RWPE1 (cell line): Measurements from ENCODE around the gene DCTN2.

ENCODE experiments used
- CTCF ChIA-PET: fragments of 350-600 bp; sonication (Branson Sonifier 250); formaldehyde crosslinking; extraction: SDS; loops from one replicate; lab custom pipeline; 2021; lab: Yijun Ruan, JAX
- POLR2A ChIA-PET: fragments of 400-600 bp; formaldehyde crosslinking; extraction: SDS; loops from one replicate; lab custom pipeline; 2020; ENCODE audit warnings: antibody characterized with exemption; ENCODE audit not compliant: low non-redundant PET; lab: Yijun Ruan, JAX
- DNase-seq: peaks from one replicate; pipeline ENCODE4 v3.0.0; 2012; ENCODE audit warnings: low spot score
- H3K27ac ChIP-seq: fragments of 450-650 bp; 2 replicates; pipeline ENCODE4 v1.5.1; 2017
- CTCF ChIP-seq: fragments of 450-650 bp; conservative IDR thresholded peaks from 2 replicates; pipeline ENCODE4 v1.5.1; 2017; ENCODE audit warnings: low read depth, mild to moderate bottlenecking

DCTN2 gene

GRCh38 chr12:57541001-57541400, 6.0 kb downstream of the DCTN2 start:
- TF ChIP-seq CTCF = no peak
- ChIA-PET CTCF (interaction anchor here (1.1 kb wide), 1 partner anchor 16 kb away, joined by 3 read pairs; no protein-coding TSS in a partner anchor), POLR2A (no interaction called here)
- DNase-seq = no peak
- H3K27ac ChIP-seq = no peak overlapping the region

DNA sequence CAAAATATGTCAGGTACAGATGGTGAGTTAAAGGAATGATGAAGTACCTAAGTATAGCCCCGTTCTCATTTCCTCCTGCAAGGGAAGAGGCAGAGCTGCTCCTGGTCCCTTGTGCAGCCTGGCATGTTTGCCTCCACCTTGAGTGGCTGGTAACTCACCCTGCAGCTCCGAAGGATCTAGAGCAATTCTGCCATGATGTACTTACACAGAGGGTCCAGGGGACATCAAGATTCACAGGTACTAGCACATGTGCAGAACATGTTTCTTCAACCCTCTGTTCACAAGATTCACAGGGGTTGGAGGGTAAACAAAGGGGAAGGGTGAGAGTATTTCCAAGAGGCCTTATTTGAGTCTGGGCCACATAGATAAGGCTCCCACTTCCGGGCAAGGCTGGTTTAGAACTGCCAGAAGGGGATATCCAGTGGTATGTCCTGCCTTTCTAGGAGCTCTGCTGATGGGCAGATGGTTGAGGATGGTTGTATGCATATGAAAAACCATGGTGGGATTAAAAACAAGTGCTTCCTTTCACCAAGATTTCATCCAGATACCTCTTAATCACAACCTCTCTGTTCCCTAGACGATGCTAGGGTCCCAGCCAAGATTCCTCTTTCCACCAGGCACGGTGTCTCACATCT, 7.7 kb downstream of the DCTN2 start:
- no peak for TF ChIP-seq CTCF
- no peak for DNase-seq
- H3K27ac ChIP-seq = no peak overlapping the region
- ChIA-PET POLR2A (no interaction called here), CTCF (no interaction called here)

DNA sequence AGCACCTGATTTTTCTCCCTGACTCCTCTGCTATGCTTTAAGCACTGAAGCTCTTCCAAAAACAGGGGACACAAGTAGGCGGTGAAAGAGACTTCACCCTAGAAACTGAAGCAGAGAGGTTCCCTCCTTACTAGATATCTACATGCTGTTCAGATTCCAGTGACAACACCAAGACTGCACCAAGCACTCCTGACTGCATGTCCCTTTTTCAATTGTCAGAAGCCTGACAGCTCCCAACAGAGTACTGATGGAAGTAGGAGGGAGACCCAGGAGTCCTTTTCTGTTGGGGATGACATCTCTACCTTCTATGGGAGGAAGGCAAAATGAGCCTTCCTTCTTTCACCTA, 10.4 kb downstream of the DCTN2 start:
- no peak for TF ChIP-seq CTCF
- CTCF ChIA-PET = no interaction called here
- POLR2A ChIA-PET = no interaction called here
- no peak overlapping the region for H3K27ac ChIP-seq
- no peak for DNase-seq

- ChIA-PET CTCF (interaction anchor here (0.5 to 1.0 kb wide), 3 partner anchors 11 to 924 kb away, joined by 3 to 5 read pairs (median 5); partner anchors contain the start of gene DCTN2), POLR2A (no interaction called here)
- TF ChIP-seq CTCF = no peak
- H3K27ac ChIP-seq = no peak overlapping the region
- no peak for DNase-seq
Observed at GRCh38 chr12:57535764-57536596, 11.0 kb downstream of the DCTN2 start.

GRCh38 chr12:57534991-57535543, 11.9 kb downstream of the DCTN2 start:
- ChIA-PET CTCF (interaction anchor here (0.5 to 1.0 kb wide), 6 partner anchors 11 to 925 kb away, joined by 3 to 5 read pairs (median 4); partner anchors contain the start of gene DCTN2), POLR2A (interaction anchor here (0.6 kb wide), 1 partner anchor 9 kb away, joined by 3 read pairs; no protein-coding TSS in a partner anchor)

More at GRCh38 chr12:57534991-57535543, 11.9 kb downstream of the DCTN2 start:
- no peak overlapping the region for H3K27ac ChIP-seq
- no peak for DNase-seq
- TF ChIP-seq CTCF = no peak
